CD4-positive, alpha-beta T cell treated with Interleukin-2 at 100 ng/mL for 4 hours (primary cell): ENCODE measurements around the gene ZNF365.
A peak's percentile ranks its signal among the peaks of the same experiment; 100 is the strongest.
"Not testable (repeated sequence)": the region's sequence is repeated elsewhere in the genome, so short reads cannot be mapped to it uniquely, and the experiment has no call there.

Experiments used
- DNase-seq: peaks from one replicate; pipeline ENCODE4 v3.0.0-alpha.2; 2020; ENCODE audit warnings: low spot score

The ZNF365 gene

GRCh38 chr10:62377966-62378365 is 3.8 kb downstream of the ZNF365 start:
- DNase-seq = no peak

- DNase-seq = not testable (repeated sequence)
These were observed 4.7 kb downstream of the ZNF365 start for GRCh38 chr10:62378877-62379276.

GRCh38 chr10:62379394-62379793 is 5.2 kb downstream of the ZNF365 start:
- DNase-seq = no peak

- DNase-seq = peak; percentile 14
These were observed 5.8 kb downstream of the ZNF365 start for GRCh38 chr10:62380016-62380415.

GRCh38 chr10:62381385-62382102 is 7.4 kb downstream of the ZNF365 start:
- DNase-seq = peak; percentile 11

GRCh38 chr10:62382831-62383230 is 8.7 kb downstream of the ZNF365 start:
- DNase-seq = no peak

- DNase-seq = peak; percentile 89
These were observed 9.9 kb downstream of the ZNF365 start for GRCh38 chr10:62384057-62384446.

GRCh38 chr10:62384447-62385081 is 10.4 kb downstream of the ZNF365 start:
- DNase-seq = no peak

GRCh38 chr10:62386356-62387320 is 12.5 kb downstream of the ZNF365 start:
- DNase-seq = no peak

GRCh38 chr10:62388328-62388727 is 14.2 kb downstream of the ZNF365 start:
- DNase-seq = no peak

GRCh38 chr10:62390497-62391176 is 16.5 kb downstream of the ZNF365 start:
- no peak for DNase-seq

- no peak for DNase-seq
These were observed 19.1 kb downstream of the ZNF365 start for GRCh38 chr10:62393237-62393636.

GRCh38 chr10:62394556-62395018 is 20.4 kb downstream of the ZNF365 start:
- no peak for DNase-seq

- DNase-seq = no peak
These were observed 21.7 kb downstream of the ZNF365 start for GRCh38 chr10:62395892-62396291.

GRCh38 chr10:62396864-62397263 is 22.7 kb downstream of the ZNF365 start:
- no peak for DNase-seq

- DNase-seq = no peak
These were observed 25.0 kb downstream of the ZNF365 start for GRCh38 chr10:62399211-62399610.

GRCh38 chr10:62402508-62402907 is 28.3 kb downstream of the ZNF365 start:
- DNase-seq = no peak

- DNase-seq = not testable (repeated sequence)
These were observed 36.4 kb downstream of the ZNF365 start for GRCh38 chr10:62410528-62410927.

- DNase-seq = not testable (repeated sequence)
These were observed 36.8 kb downstream of the ZNF365 start for GRCh38 chr10:62410934-62411333.

- no peak for DNase-seq
These were observed 38.9 kb downstream of the ZNF365 start for GRCh38 chr10:62413048-62413447.

- no peak for DNase-seq
These were observed 39.5 kb downstream of the ZNF365 start for GRCh38 chr10:62413652-62414051.

GRCh38 chr10:62414359-62414758 is 40.2 kb downstream of the ZNF365 start:
- DNase-seq = no peak
